Lung (tissue), 12 donors: ENCODE measurements around the gene COL6A2. TPM values are rescaled to one million over a fixed set of nuclear protein-coding genes. Genes with fewer than 3 reads are reported as not detected.
A peak's percentile ranks its signal among the peaks of the same experiment; 100 is the strongest.

Experiments
- ATAC-seq: fragments of 200-7000 bp; cut with Tn5 transposase; one replicate; pipeline ENCODE4 v1.9.1; 2020; ENCODE audit warnings: moderate number of reproducible peaks; ENCODE audit not compliant: insufficient read depth, low FRiP score
- DNase-seq, 3 donors: peaks; one replicate each; pipeline ENCODE4 v3.0.0-alpha.2; 2013 to 2017
- H3K27ac ChIP-seq, 2 donors: one replicate each; pipeline ENCODE4 v1.5.1; 2013; ENCODE audit warnings: mild to moderate bottlenecking in 2 of 2, moderate library complexity in 2 of 2, control low read depth in 1 of 2, inconsistent platforms in 1 of 2, low read depth in 1 of 2, low read length in 1 of 2
- H3K27me3 ChIP-seq, 3 donors: one replicate each; pipeline ENCODE4 v1.5.1; 2013; ENCODE audit warnings: low read length in 2 of 3; ENCODE audit not compliant: control insufficient read depth in 3 of 3, insufficient read depth in 3 of 3
- H3K36me3 ChIP-seq, 4 donors: one replicate each; pipeline ENCODE4 v1.5.1; 2013; ENCODE audit warnings: low read length in 4 of 4, mild to moderate bottlenecking in 1 of 4, moderate library complexity in 1 of 4; ENCODE audit not compliant: control insufficient read depth in 4 of 4, insufficient read depth in 4 of 4
- H3K4me1 ChIP-seq, 5 donors: one replicate each; pipeline ENCODE4 v1.5.1; 2013; ENCODE audit warnings: low read length in 5 of 5, mild to moderate bottlenecking in 2 of 5, moderate library complexity in 1 of 5; ENCODE audit not compliant: control insufficient read depth in 5 of 5, insufficient read depth in 5 of 5
- H3K4me3 ChIP-seq: one replicate; pipeline ENCODE4 v1.5.1; 2013; ENCODE audit warnings: mild to moderate bottlenecking, control low read depth, moderate library complexity
- H3K9ac ChIP-seq, 2 donors: one replicate each; pipeline ENCODE4 v1.5.1; 2013; ENCODE audit warnings: low read length in 2 of 2, control low read depth in 1 of 2; ENCODE audit not compliant: insufficient read depth in 1 of 2
- H3K9me3 ChIP-seq, 4 donors: one replicate each; pipeline ENCODE4 v1.5.1; 2013; ENCODE audit warnings: low read length in 3 of 4, mild to moderate bottlenecking in 1 of 4, moderate library complexity in 1 of 4; ENCODE audit not compliant: control insufficient read depth in 4 of 4, insufficient read depth in 3 of 4
- CTCF ChIP-seq: IDR thresholded peaks from 2 replicates; pipeline ENCODE4 v1.5.1; 2012; ENCODE audit warnings: mild to moderate bottlenecking; ENCODE audit errors: control extremely low read depth, extremely low read depth
- WGBS, 2 donors: extraction: QIAGEN DNeasy Blood & Tissue Kit; methylation state at CpG; one replicate each; pipeline ENCODE4 v1.1.7; 2013; 5-methylcytosine and 5-hydroxymethylcytosine counted together
- polyA plus RNA-seq, 2 donors: library from polyadenylated mRNA; stranded (reverse); fragments of 200-250 nt; gene quantifications; one replicate each; pipeline ENCODE4 v1.2.1, GENCODE V29; 2013
- total RNA-seq, 2 donors: library from RNA; depleted of rRNA in 1 of 2; stranded (reverse); fragments of >200 nt in 1 of 2; gene quantifications; one replicate each; pipeline ENCODE4 v1.2.1, GENCODE V29; 2014 to 2021
- donor health status: control.
- donor health status: control.
- donor health status: Bipolar disorder and iron deficiency.
- donor health status: healthy.
- donor health status: DM: yes; HTN: yes; CAD: no.

Gene COL6A2
- total and polyA plus RNA-seq, 4 donors, result 192 to 466 (median 292) TPM

DNA sequence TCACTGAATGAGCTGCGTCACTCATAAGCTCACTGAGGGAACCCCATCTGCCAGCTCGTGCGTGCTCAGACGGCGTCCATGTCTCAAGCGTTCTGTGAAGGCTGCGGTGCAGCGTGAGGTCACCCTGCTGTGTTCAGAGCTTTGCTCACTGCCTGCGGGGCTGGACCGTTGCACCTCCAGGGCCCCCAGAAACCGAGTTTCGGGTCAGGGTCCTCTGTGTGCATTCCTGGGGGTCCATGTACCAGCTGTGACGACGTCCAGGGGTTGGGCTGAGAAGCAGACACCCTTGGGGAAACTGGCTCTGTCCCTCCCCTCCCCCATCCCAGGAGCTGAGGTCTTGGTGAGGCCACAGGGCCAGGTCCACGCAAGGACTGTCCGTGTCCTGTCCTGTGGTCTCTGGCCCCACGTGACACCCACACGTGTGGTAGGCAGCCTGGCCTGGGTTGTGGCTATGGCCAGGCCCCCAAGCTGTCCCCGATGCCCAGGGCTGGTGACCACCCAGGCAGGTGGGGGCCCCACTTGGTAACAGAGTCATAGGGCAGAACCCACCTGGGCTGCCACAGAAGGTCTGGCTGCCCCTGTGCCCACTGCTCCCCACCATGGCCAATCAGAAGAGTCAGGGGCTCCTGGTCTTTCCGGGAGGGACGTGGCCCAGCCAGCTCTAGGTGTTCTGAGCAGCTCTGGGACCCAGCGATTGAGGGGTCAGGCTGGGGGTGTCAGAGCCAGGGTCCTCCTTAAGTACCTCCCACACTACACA lies 33.1 kb downstream of the COL6A2 start:
- no peak for TF ChIP-seq CTCF
- ATAC-seq, result no peak
- Histone ChIP-seq H3K4me1 (no peaks in the 10 kb centered on the region), H3K27me3 (no peaks in the 10 kb centered on the region), H3K9me3 (no peaks in the 10 kb centered on the region), H3K4me3 (no peak overlapping the region), H3K36me3 (peaks cover 0 to 14% (median 2%) of the 10 kb centered on the region in 4 donors), H3K9ac (no peak overlapping the region), H3K27ac (no peak overlapping the region)
- peak in 1 of 3 donors; percentile 34 for DNase-seq
- WGBS, 2 donors, result 73 to 76% methylated on average over 22 of the region's 22 CpGs

GRCh38 chr21:46131588-46131837 lies 33.6 kb downstream of the COL6A2 start:
- H3K4me3 ChIP-seq, result no peak overlapping the region
- no peaks in the 10 kb centered on the region for H3K9me3 ChIP-seq
- peaks cover 0 to 13% (median 0%) of the 10 kb centered on the region in 4 donors for H3K36me3 ChIP-seq
- H3K4me1 ChIP-seq, result peaks cover 0 to 3% (median 0%) of the 10 kb centered on the region in 5 donors
- H3K27ac ChIP-seq, result no peak overlapping the region
- no peak for DNase-seq
- no peak for TF ChIP-seq CTCF
- WGBS, 2 donors, result 88 to 94% methylated on average over 4 of the region's 4 CpGs
- no peak for ATAC-seq
- no peak overlapping the region for H3K9ac ChIP-seq
- no peaks in the 10 kb centered on the region for H3K27me3 ChIP-seq

GRCh38 chr21:46131838-46132651 lies 34.1 kb downstream of the COL6A2 start:
- ATAC-seq (peak; percentile 7), DNase-seq (no peak)
- Histone ChIP-seq H3K4me3 (no peak overlapping the region), H3K36me3 (peaks cover 0 to 9% (median 0%) of the 10 kb centered on the region in 4 donors), H3K9me3 (no peaks in the 10 kb centered on the region), H3K27ac (no peak overlapping the region), H3K4me1 (peaks cover 0 to 6% (median 0%) of the 10 kb centered on the region in 5 donors), H3K9ac (no peak overlapping the region), H3K27me3 (no peaks in the 10 kb centered on the region)
- TF ChIP-seq CTCF, result no peak
- 95 to 96% methylated on average over 85 of the region's 85 CpGs for WGBS, 2 donors
